Heart left ventricle (tissue), 13 donors: ENCODE results near the gene EEF1AKMT3.
A peak's percentile ranks its signal among the peaks of the same experiment; 100 is the strongest.

Experiments
- CTCF ChIP-seq, 12 donors: fragments of 200-600 bp; sonication (generic) in 4 of 12; IDR thresholded peaks; one replicate each; pipeline versions ENCODE4 v1.5.0 to v1.8.0; 2018 to 2022; ENCODE audit warnings: antibody characterized with exemption in 12 of 12, mild to moderate bottlenecking in 5 of 12
- POLR2A ChIP-seq, 2 donors: fragments of 450-650 bp; IDR thresholded peaks; one replicate each; pipeline ENCODE4 v1.6.1; 2017; ENCODE audit warnings: antibody characterized with exemption in 2 of 2, mild to moderate bottlenecking in 2 of 2, moderate library complexity in 2 of 2
- donor health status: ischemic (EF 13 %, LVEDD 7.1; RV severe dilation, severe dysfunction).
- donor health status: DM: no; HTN: yes; CAD: no.
- donor health status: DM: no; HTN: no; CAD: no.
- donor health status: ischemic (EF 25% LVEDD 6.9; RV normal size, moderate dysfunction).
- donor health status: ischemic (EF 25% LVEDD 5.7; RV mildly dilated, moderate dysfunction).
- donor health status: ischemic (EF 35%, LVEDD 5.7; RV mildly dilated, moderate dysfunction).
- donor health status: nonischemic (EF 11% LVEDD 7.7; RV severe dilation, severe dysfunction).
- donor health status: DM: yes; HTN: yes; CAD: no.
- donor health status: PGD.
- donor health status: ischemic (EF 29% LVEDD 5.4; RV normal size, mild dysfunction).
- donor health status: nonischemic (EF 23%, LVEDD 6.1; RV moderate dilation, normal function).

GRCh38 chr12:57726884-57727757, 45.3 kb upstream of the EEF1AKMT3 start:
- TF ChIP-seq CTCF (IDR thresholded peaks at IDR 0.05) (peak in 10 of 12 donors; percentile 8 to 56 (median 42)), POLR2A (IDR thresholded peaks at IDR 0.05) (no peak)
